Mucosa of rectum (tissue), 2 donors: ENCODE data around the gene SMO.
"Not testable (repeated sequence)": the region's sequence is repeated elsewhere in the genome, so short reads cannot be mapped to it uniquely, and the experiment has no call there.

Source experiments
- H3K27ac ChIP-seq, 2 donors: one replicate each; pipeline ENCODE4 v1.7.0; 2013; ENCODE audit warnings: inconsistent platforms in 2 of 2, low read depth in 2 of 2, low read length in 2 of 2
- H3K27me3 ChIP-seq, 2 donors: one replicate each; pipeline ENCODE4 v1.7.0; 2013; ENCODE audit warnings: low read length in 2 of 2; ENCODE audit not compliant: control insufficient read depth in 2 of 2, insufficient read depth in 2 of 2
- H3K36me3 ChIP-seq, 2 donors: one replicate each; pipeline ENCODE4 v1.7.0; 2013; ENCODE audit warnings: low read length in 2 of 2; ENCODE audit not compliant: control insufficient read depth in 2 of 2, insufficient read depth in 2 of 2
- H3K4me1 ChIP-seq, 2 donors: one replicate each; pipeline ENCODE4 v1.7.0; 2013; ENCODE audit warnings: low read length in 2 of 2, mild to moderate bottlenecking in 1 of 2; ENCODE audit not compliant: control insufficient read depth in 2 of 2, insufficient read depth in 2 of 2
- H3K4me3 ChIP-seq, 2 donors: one replicate each; pipeline ENCODE4 v1.7.0; 2013; ENCODE audit warnings: low read length in 2 of 2
- H3K9ac ChIP-seq, 2 donors: one replicate each; pipeline ENCODE4 v1.7.0; 2013; ENCODE audit warnings: low read length in 2 of 2, low read depth in 1 of 2, mild to moderate bottlenecking in 1 of 2
- H3K9me3 ChIP-seq, 2 donors: one replicate each; pipeline ENCODE4 v1.7.0; 2013; ENCODE audit warnings: low read length in 2 of 2; ENCODE audit not compliant: control insufficient read depth in 2 of 2
- donor health status: healthy.
- donor health status: Normal muscosa, but diverticular disease.

Gene SMO

GRCh38 chr7:129218514-129219062, 30.2 kb downstream of the SMO start:
- no peaks in the 10 kb centered on the region for H3K36me3 ChIP-seq
- no peaks in the 10 kb centered on the region for H3K9me3 ChIP-seq
- no peaks in the 10 kb centered on the region for H3K27me3 ChIP-seq
- no peak overlapping the region for H3K4me3 ChIP-seq
- no peaks in the 10 kb centered on the region for H3K4me1 ChIP-seq
- H3K9ac ChIP-seq, result no peak overlapping the region
- H3K27ac ChIP-seq, result no peak overlapping the region

GRCh38 chr7:129219166-129219565, 30.7 kb downstream of the SMO start:
- not testable (repeated sequence) for H3K36me3 ChIP-seq, H3K27ac ChIP-seq, H3K9me3 ChIP-seq, H3K9ac ChIP-seq, H3K27me3 ChIP-seq, H3K4me3 ChIP-seq, H3K4me1 ChIP-seq

- H3K27me3 ChIP-seq, result no peaks in the 10 kb centered on the region
- H3K27ac ChIP-seq, result no peak overlapping the region
- peak overlapping the region in 1 of 2 donors; percentile 32 for H3K9ac ChIP-seq
- peaks cover 4 to 13% of the 10 kb centered on the region in 2 donors for H3K4me1 ChIP-seq
- H3K9me3 ChIP-seq, result no peaks in the 10 kb centered on the region
- H3K36me3 ChIP-seq, result no peaks in the 10 kb centered on the region
- H3K4me3 ChIP-seq, result no peak overlapping the region
Observed at GRCh38 chr7:129222064-129222463, 33.6 kb downstream of the SMO start.

GRCh38 chr7:129224251-129225205, 36.1 kb downstream of the SMO start, which contains the start of gene AHCYL2:
Gene AHCYL2, plus strand, starts transcription at chr7:129225030.
- H3K4me1 ChIP-seq, result peaks cover 13 to 15% of the 10 kb centered on the region in 2 donors
- peak within 1 kb of the TSS; percentile 95 to 97 for H3K4me3 ChIP-seq
- H3K27me3 ChIP-seq, result no peaks in the 10 kb centered on the region
- H3K9me3 ChIP-seq, result no peaks in the 10 kb centered on the region
- peak within 1 kb of the TSS; percentile 98 to 99 for H3K27ac ChIP-seq
- no peaks in the 10 kb centered on the region for H3K36me3 ChIP-seq
- peak within 1 kb of the TSS; percentile 78 to 86 for H3K9ac ChIP-seq

- peaks cover 13 to 15% of the 10 kb centered on the region in 2 donors for H3K4me1 ChIP-seq
- H3K27me3 ChIP-seq, result no peaks in the 10 kb centered on the region
- H3K36me3 ChIP-seq, result no peaks in the 10 kb centered on the region
- no peaks in the 10 kb centered on the region for H3K9me3 ChIP-seq
- peak overlapping the region; percentile 77 to 95 for H3K4me3 ChIP-seq
- peak overlapping the region; percentile 77 to 99 for H3K27ac ChIP-seq
- H3K9ac ChIP-seq, result peak overlapping the region; percentile 70 to 74
Observed at GRCh38 chr7:129225206-129225930, 36.9 kb downstream of the SMO start.

- H3K4me1 ChIP-seq, result peaks cover 13 to 15% of the 10 kb centered on the region in 2 donors
- H3K9ac ChIP-seq, result peak overlapping the region; percentile 70 to 74
- H3K4me3 ChIP-seq, result peak overlapping the region; percentile 77 to 95
- no peaks in the 10 kb centered on the region for H3K27me3 ChIP-seq
- no peaks in the 10 kb centered on the region for H3K36me3 ChIP-seq
- H3K27ac ChIP-seq, result no peak overlapping the region
- H3K9me3 ChIP-seq, result no peaks in the 10 kb centered on the region
Observed at GRCh38 chr7:129225931-129226572, 37.6 kb downstream of the SMO start.

GRCh38 chr7:129227646-129228578, 39.5 kb downstream of the SMO start:
- H3K27ac ChIP-seq, result no peak overlapping the region
- H3K4me1 ChIP-seq, result peaks cover 13 to 15% of the 10 kb centered on the region in 2 donors
- H3K27me3 ChIP-seq, result no peaks in the 10 kb centered on the region
- no peaks in the 10 kb centered on the region for H3K9me3 ChIP-seq
- H3K4me3 ChIP-seq, result no peak overlapping the region
- no peak overlapping the region for H3K9ac ChIP-seq
- no peaks in the 10 kb centered on the region for H3K36me3 ChIP-seq

GRCh38 chr7:129228633-129229032, 40.2 kb downstream of the SMO start:
- no peaks in the 10 kb centered on the region for H3K27me3 ChIP-seq
- H3K4me1 ChIP-seq, result peaks cover 13 to 15% of the 10 kb centered on the region in 2 donors
- no peaks in the 10 kb centered on the region for H3K36me3 ChIP-seq
- H3K9ac ChIP-seq, result no peak overlapping the region
- H3K9me3 ChIP-seq, result no peaks in the 10 kb centered on the region
- H3K4me3 ChIP-seq, result no peak overlapping the region
- H3K27ac ChIP-seq, result no peak overlapping the region

- Histone ChIP-seq H3K4me3 (no peak overlapping the region), H3K9ac (no peak overlapping the region), H3K4me1 (peaks cover 3 to 9% of the 10 kb centered on the region in 2 donors), H3K9me3 (no peaks in the 10 kb centered on the region), H3K27ac (no peak overlapping the region), H3K27me3 (no peaks in the 10 kb centered on the region), H3K36me3 (no peaks in the 10 kb centered on the region)
Observed at GRCh38 chr7:129231666-129232065, 43.2 kb downstream of the SMO start.
